Measurements from ENCODE around the gene PPP1R16B.

The PPP1R16B gene

DNA sequence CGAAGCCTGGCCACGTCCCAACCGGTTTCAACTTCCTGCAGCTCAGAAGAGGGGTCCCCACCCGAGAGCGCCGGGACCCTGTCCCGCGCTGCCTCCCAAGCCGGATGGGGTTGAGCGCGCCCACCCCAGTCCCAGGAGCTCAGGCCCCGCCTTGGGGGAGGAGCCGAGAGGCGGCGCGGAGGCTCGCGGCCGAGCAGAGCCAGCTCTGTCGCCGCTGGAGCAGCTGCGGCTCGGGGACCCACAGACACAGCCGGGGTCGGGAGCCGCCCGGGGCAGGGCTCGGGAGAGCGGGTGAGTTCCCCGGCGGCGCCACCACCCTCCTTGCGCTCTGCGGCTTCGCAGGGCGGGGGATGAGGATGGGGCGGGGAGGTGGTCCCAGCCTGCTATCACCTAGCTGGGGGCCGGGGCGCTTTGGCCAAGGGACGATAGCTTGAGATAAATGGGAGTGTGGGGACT, at the start of gene PPP1R16B:
Gene PPP1R16B, plus strand, starts transcription at position 196 of the 456 bp plus-strand sequence. CDS start 30,229 bp downstream, outside the sequence.
- no peak for DNase-seq (ENCODE audit: low read depth)
- TF ChIP-seq, protein P1, sequence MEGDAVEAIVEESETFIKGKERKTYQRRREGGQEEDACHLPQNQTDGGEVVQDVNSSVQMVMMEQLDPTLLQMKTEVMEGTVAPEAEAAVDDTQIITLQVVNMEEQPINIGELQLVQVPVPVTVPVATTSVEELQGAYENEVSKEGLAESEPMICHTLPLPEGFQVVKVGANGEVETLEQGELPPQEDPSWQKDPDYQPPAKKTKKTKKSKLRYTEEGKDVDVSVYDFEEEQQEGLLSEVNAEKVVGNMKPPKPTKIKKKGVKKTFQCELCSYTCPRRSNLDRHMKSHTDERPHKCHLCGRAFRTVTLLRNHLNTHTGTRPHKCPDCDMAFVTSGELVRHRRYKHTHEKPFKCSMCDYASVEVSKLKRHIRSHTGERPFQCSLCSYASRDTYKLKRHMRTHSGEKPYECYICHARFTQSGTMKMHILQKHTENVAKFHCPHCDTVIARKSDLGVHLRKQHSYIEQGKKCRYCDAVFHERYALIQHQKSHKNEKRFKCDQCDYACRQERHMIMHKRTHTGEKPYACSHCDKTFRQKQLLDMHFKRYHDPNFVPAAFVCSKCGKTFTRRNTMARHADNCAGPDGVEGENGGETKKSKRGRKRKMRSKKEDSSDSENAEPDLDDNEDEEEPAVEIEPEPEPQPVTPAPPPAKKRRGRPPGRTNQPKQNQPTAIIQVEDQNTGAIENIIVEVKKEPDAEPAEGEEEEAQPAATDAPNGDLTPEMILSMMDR (conservative IDR thresholded peaks at IDR 0.05; ENCODE audit: low read depth, low read length) = no peak
- peak within 1 kb of the TSS; percentile 50 for H3K4me3 ChIP-seq (ENCODE audit: low read depth, low read length)

DNA sequence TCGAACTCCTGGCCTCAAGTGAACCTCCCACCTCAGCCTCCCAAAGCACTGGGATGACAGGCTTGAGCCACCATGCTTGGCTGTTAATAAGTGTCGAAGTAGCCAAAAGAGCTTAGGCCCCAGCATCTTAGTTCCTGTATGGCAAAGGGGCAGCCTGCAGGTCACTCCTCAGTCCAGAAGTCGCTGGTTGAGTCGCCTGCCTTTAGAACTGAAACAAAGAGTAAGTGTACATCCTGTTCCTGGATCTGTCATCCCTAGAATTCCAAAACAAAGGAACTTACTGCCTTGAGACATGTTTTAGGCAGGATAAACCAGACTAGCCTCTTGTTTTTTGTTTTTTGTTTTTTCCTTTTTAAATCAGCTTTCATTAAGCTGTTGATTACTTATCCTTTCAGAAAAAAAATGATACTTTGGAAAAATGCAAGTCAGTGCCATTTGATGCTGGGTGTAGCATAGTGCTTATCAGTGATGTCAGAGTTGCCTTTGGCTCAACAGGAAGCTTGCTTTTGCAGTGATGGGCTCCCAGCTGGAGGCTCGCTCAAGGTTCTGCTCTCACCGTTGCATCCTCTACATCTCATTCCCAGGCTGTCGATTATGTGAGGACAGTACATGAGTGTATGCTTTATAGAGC, 48.2 kb upstream of the PPP1R16B start:
- peak; percentile 41 for DNase-seq (ENCODE audit: low read depth)
- no peak overlapping the region for H3K4me3 ChIP-seq (ENCODE audit: low read depth, low read length)

DNA sequence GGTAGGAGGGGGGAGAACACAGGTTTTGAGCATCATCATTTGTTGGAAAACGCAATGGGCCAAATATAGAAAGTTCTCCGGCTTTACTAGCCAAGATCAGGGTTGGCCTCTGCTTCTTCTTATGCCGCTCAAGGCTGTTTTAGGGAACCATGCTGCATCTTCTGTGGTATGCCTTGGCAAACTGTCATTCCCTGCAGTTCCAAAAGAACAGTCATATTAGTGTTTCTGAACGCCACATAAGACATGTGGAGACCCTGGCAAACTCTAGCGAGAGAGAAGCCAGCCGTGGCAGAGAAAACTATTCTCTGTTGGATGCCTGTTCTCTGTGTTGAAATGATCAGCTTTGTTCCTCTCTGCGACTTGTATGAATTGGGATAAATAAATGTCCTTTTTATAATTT, 46.4 kb upstream of the PPP1R16B start:
- TF ChIP-seq, protein P1 (conservative IDR thresholded peaks at IDR 0.05; ENCODE audit: low read depth, low read length) = no peak
- DNase-seq (ENCODE audit: low read depth) = no peak
- no peak overlapping the region for H3K4me3 ChIP-seq (ENCODE audit: low read depth, low read length)

More for the DNA sequence above, 48.2 kb upstream of the PPP1R16B start:
- TF ChIP-seq, protein P1 (conservative IDR thresholded peaks at IDR 0.05; ENCODE audit: low read depth, low read length) = no peak

DNA sequence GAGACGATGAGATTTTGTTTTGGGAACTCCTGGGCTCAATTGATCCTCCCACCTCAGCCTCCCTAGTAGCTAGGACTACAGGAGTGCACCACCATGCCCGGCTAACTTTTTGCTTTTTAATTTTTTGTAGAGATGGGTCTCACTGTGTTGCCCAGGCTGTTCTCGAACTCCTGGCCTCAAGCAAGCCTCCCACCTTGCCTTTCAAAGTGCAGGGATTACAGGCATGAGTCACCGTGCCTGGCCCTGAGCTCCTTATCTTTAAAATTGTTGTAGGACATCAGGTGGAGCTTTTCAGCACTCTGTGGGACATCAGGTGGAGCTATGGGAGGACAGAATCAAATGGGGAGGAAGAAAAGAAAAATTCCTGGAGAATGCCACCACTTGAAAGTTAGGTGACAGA, 44.5 kb upstream of the PPP1R16B start:
- no peak overlapping the region for H3K4me3 ChIP-seq (ENCODE audit: low read depth, low read length)
- TF ChIP-seq, protein P1 (conservative IDR thresholded peaks at IDR 0.05; ENCODE audit: low read depth, low read length) = no peak
- DNase-seq (ENCODE audit: low read depth) = no peak

DNA sequence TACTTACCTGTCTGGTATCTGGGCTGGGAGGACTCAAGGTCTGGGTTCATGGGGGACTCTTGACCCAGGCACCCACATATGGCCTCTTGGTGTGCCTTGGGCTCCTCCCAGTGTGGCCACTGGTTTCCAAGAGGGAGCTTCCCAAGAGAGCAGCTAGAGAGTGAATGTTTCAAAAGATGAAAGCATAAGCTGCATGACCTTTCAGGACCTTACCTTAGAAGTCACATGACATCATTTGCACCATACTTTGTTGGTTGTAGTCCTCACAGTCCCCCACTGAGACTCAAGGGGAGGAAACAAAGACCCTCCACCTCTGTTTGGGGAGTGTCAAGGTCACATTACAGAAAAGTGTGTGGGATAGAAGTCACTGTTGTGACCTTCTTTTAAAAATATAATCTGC, 43.3 kb upstream of the PPP1R16B start:
- TF ChIP-seq, protein P1 (conservative IDR thresholded peaks at IDR 0.05; ENCODE audit: low read depth, low read length) = no peak
- DNase-seq (ENCODE audit: low read depth) = no peak
- H3K4me3 ChIP-seq (ENCODE audit: low read depth, low read length) = no peak overlapping the region

DNA sequence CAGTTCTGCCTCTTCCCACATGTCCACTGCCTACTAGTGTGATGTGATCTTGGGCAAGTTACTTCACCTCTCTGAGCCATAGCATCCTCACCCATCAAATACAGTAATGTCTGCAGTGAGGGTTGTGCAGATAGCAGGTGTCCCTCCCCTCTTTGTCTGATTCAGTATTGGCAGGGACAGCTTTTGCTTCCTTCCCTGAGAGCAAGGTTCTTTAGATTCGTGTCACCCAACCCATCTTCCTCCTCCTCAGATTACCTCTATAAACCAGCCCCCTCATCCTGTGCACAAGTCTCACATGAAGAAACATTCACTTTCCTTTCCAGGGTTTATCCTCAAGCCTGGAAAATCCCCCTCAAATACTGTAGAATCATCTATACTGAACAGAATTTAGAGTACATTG, 41.9 kb upstream of the PPP1R16B start:
- H3K4me3 ChIP-seq (ENCODE audit: low read depth, low read length) = no peak overlapping the region
- DNase-seq (ENCODE audit: low read depth) = no peak
- TF ChIP-seq, protein P1 (conservative IDR thresholded peaks at IDR 0.05; ENCODE audit: low read depth, low read length) = no peak
